ENCODE results near the gene ZNF512.

- TF ChIP-seq, protein P1, sequence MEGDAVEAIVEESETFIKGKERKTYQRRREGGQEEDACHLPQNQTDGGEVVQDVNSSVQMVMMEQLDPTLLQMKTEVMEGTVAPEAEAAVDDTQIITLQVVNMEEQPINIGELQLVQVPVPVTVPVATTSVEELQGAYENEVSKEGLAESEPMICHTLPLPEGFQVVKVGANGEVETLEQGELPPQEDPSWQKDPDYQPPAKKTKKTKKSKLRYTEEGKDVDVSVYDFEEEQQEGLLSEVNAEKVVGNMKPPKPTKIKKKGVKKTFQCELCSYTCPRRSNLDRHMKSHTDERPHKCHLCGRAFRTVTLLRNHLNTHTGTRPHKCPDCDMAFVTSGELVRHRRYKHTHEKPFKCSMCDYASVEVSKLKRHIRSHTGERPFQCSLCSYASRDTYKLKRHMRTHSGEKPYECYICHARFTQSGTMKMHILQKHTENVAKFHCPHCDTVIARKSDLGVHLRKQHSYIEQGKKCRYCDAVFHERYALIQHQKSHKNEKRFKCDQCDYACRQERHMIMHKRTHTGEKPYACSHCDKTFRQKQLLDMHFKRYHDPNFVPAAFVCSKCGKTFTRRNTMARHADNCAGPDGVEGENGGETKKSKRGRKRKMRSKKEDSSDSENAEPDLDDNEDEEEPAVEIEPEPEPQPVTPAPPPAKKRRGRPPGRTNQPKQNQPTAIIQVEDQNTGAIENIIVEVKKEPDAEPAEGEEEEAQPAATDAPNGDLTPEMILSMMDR (IDR thresholded peaks at IDR 0.05), result no peak
- TF ChIP-seq POLR2A (IDR thresholded peaks at IDR 0.05), result no peak
Measured at GRCh38 chr2:27615316-27615715, 32.5 kb downstream of the ZNF512 start.
